Neuron (in vitro differentiated cells): ENCODE data around the gene C12orf57.
"Not testable (repeated sequence)": the region's sequence is repeated elsewhere in the genome, so short reads cannot be mapped to it uniquely, and the experiment has no call there.

Experiments
- H2AFZ ChIP-seq: one replicate; pipeline ENCODE4 v1.6.1; 2013; ENCODE audit warnings: low read depth, mild to moderate bottlenecking, inconsistent platforms, low read length, moderate library complexity
- H3K27me3 ChIP-seq: one replicate; pipeline ENCODE4 v1.6.1; 2013; ENCODE audit warnings: low read length; ENCODE audit not compliant: insufficient read depth
- H3K36me3 ChIP-seq: one replicate; pipeline ENCODE4 v1.6.1; 2013; ENCODE audit warnings: low read length; ENCODE audit not compliant: insufficient read depth
- H3K4me1 ChIP-seq: one replicate; pipeline ENCODE4 v1.6.1; 2013; ENCODE audit warnings: low read length; ENCODE audit not compliant: insufficient read depth
- H3K4me3 ChIP-seq: 2 replicates; pipeline ENCODE4 v1.5.1; 2013; ENCODE audit warnings: mild to moderate bottlenecking, low read length, moderate library complexity
- H3K9me3 ChIP-seq: one replicate; pipeline ENCODE4 v1.6.1; 2013; ENCODE audit warnings: low read length

C12orf57 gene, protein sequence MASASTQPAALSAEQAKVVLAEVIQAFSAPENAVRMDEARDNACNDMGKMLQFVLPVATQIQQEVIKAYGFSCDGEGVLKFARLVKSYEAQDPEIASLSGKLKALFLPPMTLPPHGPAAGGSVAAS

DNA sequence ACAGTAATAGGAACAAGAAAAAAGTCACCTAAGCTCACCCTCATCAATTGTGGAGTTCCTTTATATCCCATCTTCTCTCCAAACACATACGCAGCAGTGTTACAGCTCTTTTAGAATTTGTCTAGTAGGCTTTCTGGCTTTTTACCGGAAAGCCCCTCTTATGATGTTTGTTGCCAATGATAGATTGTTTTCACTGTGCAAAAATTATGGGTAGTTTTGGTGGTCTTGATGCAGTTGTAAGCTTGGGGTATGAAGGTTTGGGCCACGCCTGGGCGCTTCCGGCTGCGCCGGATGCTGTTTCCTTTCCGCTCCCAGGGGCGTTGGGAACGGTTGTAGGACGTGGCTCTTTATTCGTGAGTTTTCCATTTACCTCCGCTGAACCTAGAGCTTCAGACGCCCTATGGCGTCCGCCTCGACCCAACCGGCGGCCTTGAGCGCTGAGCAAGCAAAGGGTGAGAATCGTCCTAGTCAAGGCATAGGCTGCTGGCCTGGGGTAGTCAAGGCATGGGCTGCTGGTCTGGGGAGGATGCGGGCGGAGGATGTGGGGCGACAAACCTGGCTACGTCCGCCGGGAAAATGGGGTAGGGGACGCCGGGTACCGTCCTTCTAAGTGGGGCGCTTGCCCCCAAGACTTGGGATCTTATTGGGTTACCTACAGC, at the start of gene C12orf57, which contains the start of gene RNU7-1:
C12orf57 (plus strand) TSS at position 301 of the 659 bp plus-strand sequence; CDS start at position 401, 100 bp downstream.
RNU7-1 (plus strand) TSS at position 95 of the 659 bp plus-strand sequence.
- Histone ChIP-seq H3K36me3 (peaks cover 30% of the 10 kb centered on the region), H3K4me3 (peak within 1 kb of the TSS; percentile 76), H3K4me1 (peaks cover 14% of the 10 kb centered on the region), H3K27me3 (no peaks in the 10 kb centered on the region), H3K9me3 (no peaks in the 10 kb centered on the region), H2AFZ (no peak within 1 kb of the TSS)

DNA sequence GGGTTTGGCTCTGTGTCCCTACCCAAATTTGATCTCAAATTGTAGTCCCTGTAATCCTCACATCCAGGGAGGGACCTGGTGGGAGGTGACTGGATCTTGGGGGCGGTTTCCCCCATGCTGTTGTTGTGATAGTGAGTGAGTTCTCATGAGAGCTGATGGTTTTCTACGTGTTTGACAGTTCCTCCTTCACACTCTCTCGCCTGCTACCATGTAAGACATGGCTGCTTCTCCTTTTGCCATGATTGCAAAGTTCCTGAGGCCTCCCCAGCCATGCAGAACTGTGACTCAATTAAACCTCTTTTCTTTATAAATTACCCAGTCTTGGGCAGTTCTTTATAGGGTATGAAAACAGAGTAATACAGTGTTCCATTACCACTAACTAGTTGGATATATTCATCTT, 49.5 kb upstream of the C12orf57 start:
- Histone ChIP-seq H3K27me3 (no peaks in the 10 kb centered on the region), H3K36me3 (no peaks in the 10 kb centered on the region), H3K4me1 (peaks cover 6% of the 10 kb centered on the region), H3K4me3 (no peak overlapping the region), H3K9me3 (no peaks in the 10 kb centered on the region), H2AFZ (no peak overlapping the region)

DNA sequence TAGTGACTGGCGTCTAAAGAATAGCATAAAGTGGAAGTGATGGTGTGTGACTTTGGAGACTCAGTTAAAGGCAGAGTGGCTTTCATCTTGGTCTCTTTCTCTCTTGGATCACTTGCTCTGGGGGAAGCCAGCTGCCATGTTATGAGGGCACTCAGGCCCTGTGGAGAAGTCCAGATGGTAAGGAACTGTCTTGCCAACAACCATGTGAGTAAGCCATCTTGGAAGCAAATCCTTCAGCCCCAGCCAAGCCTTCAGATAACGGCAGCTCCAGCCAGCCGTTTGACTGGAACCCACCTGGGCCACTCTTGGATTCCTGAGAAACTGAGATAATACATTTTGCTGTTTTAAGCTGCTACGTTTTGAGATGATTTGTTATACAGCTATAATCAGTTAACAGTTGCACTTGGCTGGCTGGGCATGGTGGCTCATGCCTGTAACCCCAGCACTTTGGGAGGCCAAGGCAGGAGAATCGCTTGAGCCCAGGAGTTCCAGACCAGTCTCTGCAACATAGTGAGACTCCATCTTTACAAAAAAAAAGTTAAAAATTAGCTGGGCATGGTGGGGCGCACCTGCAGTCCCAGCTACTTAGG, 46.9 kb upstream of the C12orf57 start:
- Histone ChIP-seq H3K4me3 (no peak overlapping the region), H3K36me3 (no peaks in the 10 kb centered on the region), H3K4me1 (peaks cover 3% of the 10 kb centered on the region), H3K9me3 (no peaks in the 10 kb centered on the region), H2AFZ (no peak overlapping the region), H3K27me3 (no peaks in the 10 kb centered on the region)

DNA sequence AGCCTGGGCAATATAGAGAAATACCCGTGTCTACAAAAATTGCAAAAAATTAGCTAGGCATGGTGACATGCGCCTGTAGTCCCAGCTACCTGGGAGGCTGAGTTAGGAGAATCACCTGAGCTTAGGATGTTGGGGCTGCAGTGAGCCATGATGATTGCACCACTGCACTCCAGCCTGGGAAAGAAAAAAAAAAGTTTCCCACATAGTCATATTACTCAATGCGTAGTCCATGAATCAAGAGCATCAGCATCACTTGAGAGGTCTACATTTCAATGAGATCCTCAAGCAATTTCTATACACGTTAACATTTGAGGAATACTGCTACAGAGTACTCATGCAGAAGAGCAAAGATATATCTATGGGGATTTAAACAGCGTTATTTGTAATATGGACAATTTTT, 44.4 kb upstream of the C12orf57 start:
- Histone ChIP-seq H2AFZ (no peak overlapping the region), H3K36me3 (no peaks in the 10 kb centered on the region), H3K27me3 (no peaks in the 10 kb centered on the region), H3K4me1 (peaks cover 11% of the 10 kb centered on the region), H3K9me3 (no peaks in the 10 kb centered on the region), H3K4me3 (no peak overlapping the region)

DNA sequence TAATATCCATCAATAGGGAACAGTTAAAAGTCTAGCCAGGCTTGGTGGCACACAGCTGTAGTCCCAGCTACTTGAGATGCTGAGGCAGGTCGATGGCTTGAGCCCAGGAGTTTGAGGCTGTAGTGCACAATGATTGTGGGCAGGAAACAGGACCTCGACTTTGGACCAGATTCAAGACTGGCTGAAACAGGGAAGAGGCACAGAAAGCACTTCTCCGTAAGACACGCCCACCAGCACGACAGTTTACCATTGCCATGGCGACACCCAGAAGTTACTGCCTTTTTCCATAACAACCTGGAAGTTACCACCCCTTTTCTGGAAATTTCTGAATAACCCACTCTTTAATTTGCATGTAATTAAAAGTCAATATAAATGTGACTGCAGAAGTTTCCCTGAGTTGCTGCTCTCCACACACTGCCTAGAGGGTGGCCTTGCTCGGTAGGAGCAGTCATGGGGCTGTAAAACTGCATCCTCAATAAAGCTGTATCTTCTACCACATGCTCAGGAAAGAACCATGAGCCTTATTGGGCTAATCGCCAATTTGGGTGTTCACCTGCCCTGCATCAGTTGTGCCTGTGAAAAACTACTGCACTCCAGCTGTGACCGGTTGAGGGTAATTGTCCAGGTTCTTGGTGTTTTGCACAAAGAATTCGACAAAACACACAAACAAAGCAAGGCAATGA, 43.8 kb upstream of the C12orf57 start:
- H3K4me3 ChIP-seq: no peak overlapping the region

DNA sequence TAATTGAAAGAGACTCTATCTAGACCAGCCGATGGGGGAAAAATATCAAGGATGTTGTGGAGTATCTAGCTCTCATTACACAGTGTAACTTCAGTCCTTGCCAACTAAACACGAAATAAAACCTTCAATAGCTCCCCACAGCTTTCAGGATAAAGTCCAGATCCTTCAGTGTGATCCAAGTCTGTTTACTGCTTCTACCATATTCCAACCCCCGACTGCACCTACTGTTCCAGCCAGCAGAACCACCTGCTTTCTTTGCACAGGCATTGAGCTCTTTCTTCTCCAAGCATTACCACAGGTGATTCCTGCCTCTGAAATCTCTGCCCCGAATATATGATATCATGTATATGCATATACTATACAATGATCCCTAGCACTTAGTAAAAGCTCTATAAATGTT, 41.4 kb upstream of the C12orf57 start:
- H2AFZ ChIP-seq: no peak overlapping the region

More for the DNA sequence above, 43.8 kb upstream of the C12orf57 start:
- H3K27me3 ChIP-seq: no peaks in the 10 kb centered on the region
- peaks cover 13% of the 10 kb centered on the region for H3K4me1 ChIP-seq
- no peaks in the 10 kb centered on the region for H3K9me3 ChIP-seq
- H2AFZ ChIP-seq: no peak overlapping the region
- no peaks in the 10 kb centered on the region for H3K36me3 ChIP-seq

DNA sequence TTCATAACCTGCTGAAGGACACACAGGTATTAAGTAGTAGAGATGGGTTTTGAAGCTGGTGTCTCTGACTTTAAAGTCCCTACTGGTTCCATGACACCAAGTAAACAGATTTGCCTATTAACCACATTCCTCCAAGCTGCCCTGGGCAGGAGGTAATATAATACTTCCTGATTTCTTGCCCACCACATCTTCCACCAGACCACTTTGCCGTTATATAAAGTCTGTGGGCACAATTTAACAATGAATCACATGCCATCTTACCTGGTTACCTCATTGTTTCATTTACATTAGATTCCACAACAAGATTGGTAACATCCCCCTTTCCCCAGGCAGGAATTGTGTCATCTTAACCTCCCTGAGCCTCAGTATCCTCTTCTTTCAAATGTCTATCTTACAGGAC, 40.1 kb upstream of the C12orf57 start:
- H2AFZ ChIP-seq: peak overlapping the region; percentile 86
- no peaks in the 10 kb centered on the region for H3K36me3 ChIP-seq
- H3K4me1 ChIP-seq: peaks cover 18% of the 10 kb centered on the region
- H3K4me3 ChIP-seq: no peak overlapping the region
- H3K27me3 ChIP-seq: no peaks in the 10 kb centered on the region
- H3K9me3 ChIP-seq: no peaks in the 10 kb centered on the region

More for the DNA sequence above, 41.4 kb upstream of the C12orf57 start:
- no peaks in the 10 kb centered on the region for H3K9me3 ChIP-seq
- peaks cover 18% of the 10 kb centered on the region for H3K4me1 ChIP-seq
- no peaks in the 10 kb centered on the region for H3K27me3 ChIP-seq
- H3K4me3 ChIP-seq: no peak overlapping the region
- H3K36me3 ChIP-seq: no peaks in the 10 kb centered on the region

DNA sequence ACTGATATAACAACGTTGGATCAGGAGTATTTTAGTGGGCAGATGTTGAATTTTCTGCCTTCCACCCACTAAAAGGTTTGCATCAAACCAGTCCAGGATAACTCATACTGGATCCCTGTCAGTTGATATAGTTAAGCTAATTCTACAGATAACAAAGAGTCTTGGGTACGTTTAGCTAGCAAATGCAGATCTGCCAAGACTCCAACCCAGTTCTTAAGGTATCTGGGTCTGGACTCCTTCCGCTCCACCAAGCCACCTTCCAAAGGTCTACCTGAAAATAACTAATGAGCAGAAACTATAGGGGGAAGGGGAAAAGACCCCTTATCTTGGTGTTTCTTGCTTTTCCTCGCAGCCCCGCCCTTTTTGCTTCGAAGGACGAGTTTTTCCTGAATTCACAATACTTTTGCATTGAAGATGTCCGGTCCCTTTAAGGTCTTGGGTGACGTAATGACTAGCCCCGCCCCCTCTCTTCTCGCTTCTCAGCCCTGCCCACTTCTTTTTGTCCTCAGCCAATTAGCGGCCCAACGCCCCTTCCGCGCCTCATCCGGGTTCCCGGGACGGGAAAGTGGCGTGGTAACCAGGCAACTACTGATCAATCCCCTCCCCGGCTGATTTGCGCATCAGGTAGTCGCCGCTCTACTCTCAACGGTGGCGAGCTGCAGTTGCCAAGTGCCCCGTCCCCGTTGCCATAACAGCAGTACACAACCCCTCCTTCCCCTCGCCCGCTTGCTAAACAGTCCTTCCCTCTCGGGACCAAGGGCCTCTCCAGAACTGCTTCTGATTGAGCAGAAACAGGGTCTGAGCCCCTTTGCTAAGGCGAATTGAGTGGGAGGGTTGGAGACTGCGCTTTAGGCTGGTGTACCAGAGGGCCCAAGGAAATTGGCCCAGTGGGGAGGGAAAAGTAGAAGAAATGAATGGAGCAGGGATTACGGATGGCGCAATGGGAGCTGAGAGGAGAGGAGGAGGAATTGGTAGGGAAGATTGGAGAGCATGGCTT, 39.2 kb upstream of the C12orf57 start, which contains the start of gene LRRC23:
LRRC23 (plus strand) TSS at position 543 of the 997 bp plus-strand sequence. CDS start 812 bp downstream, outside the sequence.
- H2AFZ ChIP-seq: peak within 1 kb of the TSS; percentile 86
- H3K9me3 ChIP-seq: no peaks in the 10 kb centered on the region
- peak within 1 kb of the TSS; percentile 49 for H3K4me3 ChIP-seq

DNA sequence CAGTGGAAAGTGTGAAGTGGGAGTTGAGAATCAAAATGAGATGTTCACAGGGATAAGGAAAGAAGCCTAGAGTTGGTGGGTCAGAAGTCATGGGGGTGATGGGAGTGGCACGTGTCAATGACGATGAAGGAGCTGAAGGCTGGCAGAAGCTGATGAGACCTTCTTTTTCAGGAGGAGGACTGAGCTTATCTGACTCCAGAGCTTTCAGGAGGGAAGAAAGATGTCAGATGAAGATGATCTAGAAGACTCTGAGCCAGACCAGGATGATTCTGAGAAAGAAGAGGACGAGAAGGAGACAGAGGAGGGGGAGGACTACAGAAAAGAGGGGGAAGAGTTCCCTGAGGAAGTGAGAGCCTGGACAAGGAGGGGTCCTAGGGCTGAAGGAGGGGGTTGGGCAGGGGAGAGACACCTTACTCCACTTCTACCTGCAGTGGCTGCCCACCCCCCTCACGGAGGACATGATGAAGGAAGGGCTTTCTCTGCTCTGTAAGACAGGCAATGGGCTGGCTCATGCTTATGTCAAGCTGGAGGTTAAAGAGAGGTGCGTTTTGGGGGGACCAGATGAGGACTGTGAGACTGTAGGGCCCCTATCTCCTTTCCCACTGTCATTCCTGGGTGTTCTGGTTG, 38.3 kb upstream of the C12orf57 start:
- H3K4me1 ChIP-seq: peaks cover 15% of the 10 kb centered on the region
- no peaks in the 10 kb centered on the region for H3K27me3 ChIP-seq
- H3K9me3 ChIP-seq: no peaks in the 10 kb centered on the region
- peak overlapping the region; percentile 86 for H2AFZ ChIP-seq
- H3K36me3 ChIP-seq: no peaks in the 10 kb centered on the region
- peak overlapping the region; percentile 49 for H3K4me3 ChIP-seq

More for the DNA sequence above, 39.2 kb upstream of the C12orf57 start, which contains the start of gene LRRC23:
- Histone ChIP-seq H3K4me1 (peaks cover 18% of the 10 kb centered on the region), H3K27me3 (no peaks in the 10 kb centered on the region), H3K36me3 (no peaks in the 10 kb centered on the region)

DNA sequence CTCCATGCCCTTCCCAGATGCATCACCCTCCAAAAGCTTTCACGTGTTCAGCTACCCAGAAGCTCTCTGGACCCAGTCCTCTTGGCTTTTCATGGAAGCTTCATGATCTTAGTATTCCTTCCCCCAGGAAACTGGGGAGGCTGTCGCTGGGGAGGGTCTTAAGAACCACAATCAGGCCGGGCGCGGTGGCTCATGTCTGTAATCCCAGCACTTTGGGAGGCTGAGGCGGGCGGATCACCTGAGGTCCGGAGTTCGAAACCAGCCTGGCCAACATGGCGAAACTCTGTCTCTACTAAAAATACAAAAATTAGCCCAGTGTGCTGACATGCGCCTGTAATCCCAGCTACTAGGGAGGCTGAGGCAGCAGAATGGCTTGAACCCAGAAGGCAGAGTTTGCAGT, 35.7 kb upstream of the C12orf57 start:
- not testable (repeated sequence) for H3K36me3 ChIP-seq, H3K4me3 ChIP-seq, H3K27me3 ChIP-seq, H3K9me3 ChIP-seq, H2AFZ ChIP-seq
- peaks cover 15% of the 10 kb centered on the region for H3K4me1 ChIP-seq

DNA sequence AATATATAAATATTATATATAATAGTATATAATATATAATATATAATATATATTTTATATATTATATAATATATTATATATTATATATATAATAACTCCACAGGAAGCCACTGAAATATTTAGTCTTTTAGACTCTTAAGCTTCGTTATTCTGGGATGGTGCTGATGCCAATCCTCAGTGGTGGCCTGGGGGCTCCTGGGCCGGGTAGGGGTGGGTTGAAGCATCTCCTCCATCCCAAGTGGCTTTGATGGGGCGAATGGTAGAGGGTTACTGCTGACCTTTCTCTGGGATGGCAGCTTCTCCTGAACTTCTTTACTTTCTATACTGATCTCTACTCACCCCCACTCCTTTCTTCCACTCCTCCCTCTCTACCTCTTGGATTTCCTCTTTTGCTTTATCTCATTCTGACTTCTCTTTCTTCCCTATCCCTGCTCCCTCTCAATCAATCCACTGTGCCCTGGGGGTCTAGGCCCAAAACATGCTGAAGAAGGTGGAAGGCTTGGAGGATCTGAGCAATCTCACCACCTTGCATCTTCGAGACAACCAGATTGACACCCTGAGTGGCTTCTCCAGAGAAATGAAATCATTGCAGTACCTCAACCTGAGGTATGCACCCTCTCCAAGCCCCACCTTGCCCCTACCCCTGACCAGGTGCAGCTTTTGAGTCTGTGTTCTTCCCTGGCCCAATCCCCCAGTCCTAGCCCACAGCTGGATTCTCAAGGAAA, 34.2 kb upstream of the C12orf57 start:
- Histone ChIP-seq H3K9me3 (no peaks in the 10 kb centered on the region), H3K4me1 (peaks cover 10% of the 10 kb centered on the region), H2AFZ (no peak overlapping the region), H3K4me3 (no peak overlapping the region), H3K36me3 (no peaks in the 10 kb centered on the region), H3K27me3 (no peaks in the 10 kb centered on the region)
